Measurements from ENCODE around the gene NCOA1. TPM values are rescaled to one million over a fixed set of nuclear protein-coding genes. Genes with fewer than 3 reads are reported as not detected.
"Not testable (repeated sequence)": the region's sequence is repeated elsewhere in the genome, so short reads cannot be mapped to it uniquely, and the experiment has no call there.

NCOA1 gene
- polyA plus RNA-seq, 12 donors, result 88.8 to 465 (median 116) TPM

DNA sequence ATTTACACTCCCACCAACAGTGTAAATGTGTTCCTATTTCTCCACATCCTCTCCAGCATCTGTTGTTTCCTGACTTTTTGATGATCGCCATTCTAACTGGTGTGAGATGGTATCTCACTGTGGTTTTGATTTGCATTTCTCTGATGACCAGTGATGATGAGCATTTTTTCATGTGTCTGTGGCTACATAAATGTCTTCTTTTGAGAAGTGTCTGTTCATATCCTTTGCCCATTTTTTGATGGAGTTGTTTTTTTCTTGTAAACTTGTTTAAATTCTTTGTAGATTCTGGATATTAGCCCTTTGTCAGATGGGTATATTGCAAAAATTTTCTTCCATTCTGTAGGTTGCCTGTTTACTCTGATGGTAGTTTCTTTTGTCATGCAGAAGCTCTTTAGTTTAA, 41.0 kb downstream of the NCOA1 start:
- DNase-seq, result not testable (repeated sequence)

DNA sequence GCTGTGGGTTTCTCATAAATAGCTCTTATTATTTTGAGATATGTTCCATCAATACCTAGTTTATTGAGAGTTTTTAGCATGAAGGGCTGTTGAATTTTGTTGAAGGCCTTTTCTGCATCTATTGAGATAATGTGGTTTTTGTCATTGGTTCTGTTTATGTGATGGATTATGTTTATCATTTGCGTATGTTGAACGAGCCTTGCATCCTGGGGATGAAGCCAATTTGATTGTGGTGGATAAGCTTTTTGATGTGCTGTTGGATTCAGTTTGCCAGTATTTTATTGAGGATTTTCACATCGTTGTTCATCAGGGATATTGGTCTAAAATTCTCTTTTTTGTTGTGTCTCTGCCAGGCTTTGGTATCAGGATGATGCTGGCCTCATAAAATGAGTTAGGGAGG, 42.5 kb downstream of the NCOA1 start:
- not testable (repeated sequence) for DNase-seq

DNA sequence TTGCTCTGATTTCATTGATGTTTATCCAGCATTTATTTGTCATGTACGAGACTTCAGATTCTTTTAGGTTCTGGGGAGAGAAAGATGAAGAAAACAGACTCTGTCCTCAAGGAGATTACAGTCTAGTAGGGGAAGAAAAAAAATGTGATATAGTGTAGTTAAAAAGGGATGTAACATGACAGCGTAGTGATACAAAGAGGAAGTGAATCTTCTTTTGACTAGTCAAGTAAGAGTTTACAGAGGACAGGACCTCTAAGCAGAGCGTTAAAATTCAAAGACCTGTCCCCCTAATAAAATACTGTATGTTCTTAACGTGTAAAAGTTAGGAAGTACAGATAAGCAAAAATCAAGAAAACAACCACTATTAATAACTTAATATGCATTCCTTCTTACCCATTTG, 47.7 kb downstream of the NCOA1 start:
- no peak for DNase-seq

DNA sequence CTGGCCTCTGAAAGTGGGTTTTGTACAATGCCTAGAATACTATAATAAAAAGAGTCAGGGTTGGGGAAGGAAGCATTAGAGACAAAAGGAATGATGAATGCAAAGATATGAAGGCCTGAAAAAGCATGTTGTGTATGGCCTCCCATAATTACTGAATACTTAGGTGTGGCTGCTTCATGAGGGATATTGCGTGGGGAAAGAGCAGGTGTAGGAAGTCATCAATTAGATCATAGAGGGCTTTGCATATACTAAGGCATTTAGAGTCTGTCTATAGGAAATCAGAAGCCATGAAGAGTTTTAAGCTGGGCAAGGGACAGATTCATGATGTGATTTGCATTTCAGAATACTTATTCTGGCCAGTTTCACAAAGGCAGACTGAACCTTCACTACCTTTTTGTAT, 48.2 kb downstream of the NCOA1 start:
- no peak for DNase-seq

DNA sequence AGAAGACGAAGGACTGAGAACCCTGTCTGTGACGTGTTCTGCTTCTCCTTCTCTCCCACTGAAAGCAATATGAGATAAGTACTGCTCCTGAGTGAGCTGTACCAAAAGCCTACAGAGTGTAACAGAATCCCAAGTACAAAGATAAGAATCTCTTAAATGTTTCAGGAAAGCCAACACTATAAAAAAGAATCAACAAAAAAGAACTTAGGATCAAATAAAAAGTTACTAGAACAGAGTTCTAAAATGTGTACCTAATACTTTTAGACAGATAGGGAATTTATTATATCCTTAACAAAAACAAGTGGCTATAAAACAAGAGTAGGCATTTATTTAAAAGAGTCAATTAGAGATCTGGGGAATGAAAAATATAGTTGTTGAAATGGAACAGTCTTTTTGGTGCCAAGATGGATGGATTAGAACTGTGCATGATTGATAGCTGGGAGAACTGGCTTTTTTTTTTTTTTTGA, 49.0 kb downstream of the NCOA1 start:
- DNase-seq, result no peak

DNA sequence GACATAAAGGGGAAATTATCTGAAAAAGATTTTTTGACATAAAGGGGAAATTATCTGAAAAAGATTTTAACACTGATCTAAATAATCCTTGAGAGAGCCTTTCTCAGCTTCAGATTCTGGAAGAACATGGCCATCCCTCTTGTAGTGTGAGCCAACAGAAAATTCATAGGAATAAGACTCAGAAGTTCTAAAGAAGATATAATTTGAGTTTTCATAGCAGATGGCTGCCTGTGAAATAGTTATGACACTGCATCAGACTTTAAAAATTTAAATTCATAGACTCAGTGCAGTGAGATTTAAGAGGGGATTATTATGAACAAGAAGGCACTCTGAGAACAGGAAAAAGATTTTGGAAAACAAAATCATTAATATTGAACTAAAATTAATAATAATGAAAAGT, 50.6 kb downstream of the NCOA1 start:
- DNase-seq, result no peak

DNA sequence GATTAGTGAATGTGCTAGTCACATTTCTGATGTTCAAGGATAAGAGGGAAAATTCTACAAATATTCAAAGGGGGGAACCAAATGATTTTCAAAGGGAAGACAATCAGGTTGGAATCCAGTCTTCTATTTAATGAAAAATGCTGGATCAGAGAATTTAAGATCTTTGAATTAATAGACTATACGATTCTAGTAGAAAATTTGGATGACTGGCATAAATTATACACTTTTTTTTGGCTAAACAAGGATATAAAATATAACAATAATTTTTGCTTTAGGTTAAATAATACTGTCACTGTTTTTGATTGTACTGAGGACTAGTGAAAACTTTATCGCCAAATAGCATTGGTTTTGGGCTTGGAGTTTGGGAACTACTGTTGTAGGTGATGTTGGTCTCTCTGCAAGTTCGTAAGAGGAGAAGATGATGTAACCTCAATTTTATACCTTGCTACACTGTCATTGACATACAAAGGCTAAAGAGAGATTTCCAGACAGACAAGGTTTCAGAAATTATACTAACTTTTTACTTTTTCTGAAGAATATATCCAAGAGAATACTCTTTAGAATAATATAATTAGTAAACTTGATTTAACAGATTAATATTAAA, 51.3 kb downstream of the NCOA1 start:
- no peak for DNase-seq

DNA sequence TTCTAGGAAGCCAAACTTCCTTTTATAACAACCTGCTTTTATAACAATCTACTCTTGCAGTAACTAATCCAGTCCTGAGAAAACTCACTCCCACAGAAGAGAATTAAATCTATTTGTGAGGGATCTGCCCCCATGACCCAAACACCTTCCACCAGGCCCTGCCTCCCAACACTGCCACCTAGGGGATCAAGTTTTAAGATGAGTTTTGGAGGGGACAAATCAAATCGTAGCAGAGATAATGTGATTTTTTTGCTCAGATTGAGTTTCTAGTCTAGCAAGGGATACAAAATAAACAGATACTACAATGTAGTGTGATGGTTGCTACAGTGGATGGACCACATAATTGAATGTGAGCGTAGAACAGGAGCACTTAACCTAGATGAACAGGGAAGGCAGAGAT, 52.2 kb downstream of the NCOA1 start:
- no peak for DNase-seq

DNA sequence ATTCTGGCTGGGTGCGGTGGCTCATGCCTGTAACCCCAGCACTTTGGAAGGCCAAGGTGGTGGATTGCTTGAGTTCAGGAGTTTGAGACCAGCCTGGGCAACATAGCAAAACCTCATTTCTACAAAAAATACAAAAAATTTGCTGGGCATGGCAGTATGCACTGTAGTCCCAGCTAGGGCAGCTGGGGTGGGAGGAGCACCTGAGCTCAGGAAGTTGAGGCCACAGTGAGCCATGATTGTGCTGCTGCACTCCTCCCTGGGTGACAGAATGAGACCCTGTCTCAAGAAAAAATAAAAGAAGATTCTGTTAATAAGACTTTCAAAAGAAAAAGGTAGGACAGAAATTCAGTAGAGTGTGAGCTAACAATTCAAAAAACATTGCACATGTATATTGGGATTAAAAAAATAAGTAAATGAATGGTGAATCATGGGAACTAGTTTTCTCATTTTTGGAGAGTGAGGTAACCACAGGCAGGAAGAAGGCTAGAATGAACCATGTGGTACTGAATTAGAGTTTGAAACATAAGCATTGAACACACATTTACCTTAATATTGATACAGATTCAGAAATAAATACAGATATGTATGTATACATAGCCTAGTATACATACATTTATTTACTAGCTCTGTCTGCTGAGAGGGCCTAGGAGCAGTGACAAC, 53.5 kb downstream of the NCOA1 start:
- DNase-seq, result no peak

DNA sequence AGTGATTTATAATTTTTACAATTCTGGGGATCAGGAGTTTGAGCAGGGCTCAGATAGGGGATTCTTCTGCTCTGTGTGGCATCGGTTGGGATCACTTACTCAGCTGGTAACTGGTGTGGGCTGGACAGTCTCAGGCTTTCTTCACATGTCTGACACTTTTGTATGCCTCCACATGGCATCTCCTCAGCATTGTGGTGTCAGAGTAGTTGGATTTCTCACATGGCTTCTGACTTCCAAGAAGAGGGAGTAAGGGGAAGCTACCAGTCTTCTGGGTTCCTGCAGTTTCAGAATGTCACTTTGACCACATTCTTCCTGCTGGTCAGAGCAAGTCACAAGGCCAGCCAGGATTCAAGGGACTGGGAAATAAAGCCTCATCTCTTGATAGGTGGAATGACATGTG, 55.6 kb downstream of the NCOA1 start:
- DNase-seq, result no peak

DNA sequence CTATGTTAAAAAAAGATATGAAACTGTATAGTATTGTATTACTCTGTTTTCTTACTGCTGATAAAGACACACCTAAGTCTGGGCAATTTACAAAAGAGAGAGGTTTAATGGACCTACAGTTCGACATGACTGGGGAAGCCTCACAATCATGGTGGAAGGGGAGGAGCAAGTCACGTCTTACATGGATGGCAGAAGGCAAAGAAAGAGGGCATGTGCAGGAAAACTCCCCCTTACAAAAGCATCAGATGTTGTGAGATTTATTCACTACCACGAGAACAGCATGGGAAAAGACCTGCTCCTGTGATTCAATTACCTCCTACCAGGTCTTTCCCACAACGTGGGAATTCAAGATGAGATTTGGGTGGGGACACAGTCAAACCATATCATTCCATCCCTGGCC, 57.0 kb downstream of the NCOA1 start:
- DNase-seq, result no peak

DNA sequence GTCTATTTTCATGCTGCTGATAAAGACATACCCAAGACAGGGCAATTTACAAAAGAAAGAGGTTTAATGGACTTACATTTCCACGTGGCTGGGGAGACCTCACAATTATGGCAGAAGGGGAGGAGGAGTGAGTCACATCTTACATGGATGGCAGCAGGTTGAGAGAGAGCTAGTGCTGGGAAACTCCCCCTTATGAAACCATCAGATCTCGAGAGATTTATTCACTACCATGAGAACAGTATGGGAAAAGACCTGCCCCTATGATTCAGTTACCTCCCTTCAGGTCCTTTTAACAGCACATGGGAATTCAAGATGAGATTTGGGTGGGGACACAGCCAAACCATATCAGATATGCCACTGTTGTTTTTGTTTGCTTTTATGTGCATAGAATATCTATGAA, 59.2 kb downstream of the NCOA1 start:
- not testable (repeated sequence) for DNase-seq

DNA sequence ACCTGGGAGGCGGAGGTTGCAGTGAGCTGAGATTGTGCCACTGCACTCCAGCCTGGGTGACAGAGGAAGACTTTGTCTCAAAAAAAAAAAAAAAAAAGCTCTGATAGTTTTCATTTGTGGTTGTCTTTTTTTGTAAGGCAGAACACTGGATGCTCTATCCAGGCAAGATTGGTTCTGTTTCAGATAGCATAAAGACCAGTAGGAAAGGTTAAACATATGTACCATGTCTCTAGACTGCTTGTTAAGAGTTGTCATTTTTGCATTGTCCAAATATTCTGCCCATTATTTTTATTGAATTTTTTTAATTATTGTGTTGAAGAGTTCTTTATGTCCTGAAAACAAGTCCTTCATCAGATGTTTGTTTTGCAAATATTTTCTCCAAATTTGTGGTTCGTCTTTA, 60.0 kb downstream of the NCOA1 start:
- DNase-seq, result no peak

DNA sequence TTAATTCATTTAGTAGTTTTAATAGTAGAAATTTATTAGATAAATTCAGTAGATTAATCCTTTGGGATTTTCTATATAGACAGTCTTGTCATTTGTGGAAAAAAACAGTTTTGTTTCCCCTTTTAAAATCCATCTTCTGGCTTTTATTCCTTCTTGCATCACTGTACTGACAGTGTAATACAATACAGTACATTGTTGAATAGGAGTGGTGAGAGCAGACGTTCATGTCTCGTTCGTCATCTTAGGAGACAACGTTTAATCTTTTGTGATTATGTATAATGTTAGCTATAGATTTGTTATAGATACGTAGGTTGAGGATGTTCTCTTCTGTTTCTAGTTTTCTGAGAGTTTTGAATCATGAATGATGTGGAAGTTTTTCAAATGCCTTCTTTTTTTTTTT, 61.8 kb downstream of the NCOA1 start:
- no peak for DNase-seq

DNA sequence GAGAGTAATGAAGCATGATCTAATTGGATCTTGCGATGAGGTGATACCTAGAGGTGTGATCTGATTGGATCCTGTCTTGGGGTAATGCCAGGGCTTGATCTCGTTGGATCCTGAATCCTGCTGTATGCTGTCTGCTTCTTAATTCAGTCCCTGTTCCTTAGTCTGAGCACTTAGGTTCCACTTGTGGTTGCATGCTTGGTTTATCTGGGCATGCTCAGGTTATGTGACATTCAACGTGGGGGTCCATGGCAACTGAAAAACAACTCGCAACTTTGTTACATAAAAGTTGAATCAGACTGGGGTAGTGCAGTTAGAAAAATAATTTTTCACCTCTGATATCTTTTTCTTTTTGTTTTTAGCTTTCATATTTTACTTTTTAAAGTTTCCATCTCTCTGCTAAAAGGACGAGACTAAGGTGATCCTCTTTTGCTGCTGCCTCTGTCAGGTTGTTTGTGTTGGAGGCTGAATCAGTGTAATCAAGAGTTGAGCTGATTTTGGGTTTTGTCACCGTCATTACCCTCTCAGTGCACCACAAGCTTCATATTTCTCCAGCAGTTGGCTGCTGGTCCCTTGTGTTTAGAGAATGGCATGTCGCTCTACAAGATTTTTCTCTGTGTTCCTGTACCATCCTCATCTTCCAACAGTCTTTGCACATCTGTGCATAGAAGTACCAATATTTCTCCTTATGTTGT, 67.9 kb downstream of the NCOA1 start:
- DNase-seq, result no peak

DNA sequence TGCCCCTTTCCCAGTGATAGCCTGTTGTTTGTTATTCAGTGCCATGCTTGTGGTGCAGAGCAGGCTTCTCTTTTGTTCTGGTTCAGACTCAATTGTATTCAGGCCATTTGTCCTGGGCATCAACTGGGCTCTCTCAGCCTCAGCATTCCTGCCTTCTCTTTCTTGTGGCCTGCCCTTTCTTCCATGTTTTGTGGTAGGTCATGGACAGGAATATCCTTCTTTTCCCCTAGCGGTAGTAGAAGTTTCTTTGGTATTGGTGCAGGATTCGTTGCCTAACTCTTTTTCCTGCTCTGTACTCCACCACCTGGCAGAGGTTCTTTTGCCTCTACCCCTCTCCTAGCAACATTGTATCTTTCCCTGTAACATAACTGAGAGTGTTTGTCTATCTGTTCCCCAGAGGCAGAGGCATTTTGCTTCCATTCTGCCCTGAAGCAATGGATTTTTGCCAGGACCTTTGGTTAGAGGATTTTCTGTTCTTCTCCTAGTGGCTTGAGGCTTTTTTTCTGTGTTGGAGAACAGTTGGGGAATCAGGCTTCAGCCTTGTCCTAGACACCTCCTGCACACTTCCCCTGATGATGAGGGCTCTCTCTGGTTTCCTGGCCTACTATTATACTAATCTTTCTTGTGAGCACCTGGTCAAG, 68.5 kb downstream of the NCOA1 start:
- no peak for DNase-seq

DNA sequence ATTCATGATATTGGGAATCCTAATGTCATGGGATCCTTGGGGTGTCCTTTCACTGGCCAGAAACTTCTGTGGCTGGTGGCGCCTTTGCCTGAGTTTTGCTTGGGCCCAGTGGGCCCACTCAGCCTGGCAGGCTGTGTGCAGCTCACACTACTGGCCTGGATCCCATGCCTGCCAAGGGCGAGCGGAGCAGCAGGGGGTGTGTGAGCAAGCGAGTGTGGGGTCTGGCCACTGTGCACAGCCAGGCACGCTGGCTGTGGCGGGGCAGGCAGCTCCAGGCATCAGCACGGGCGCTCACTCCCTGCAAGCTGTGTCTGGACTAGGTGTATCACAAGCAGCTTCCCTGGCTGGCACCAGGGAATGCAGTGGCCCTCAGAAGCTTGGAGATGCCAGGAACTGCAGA, 74.5 kb downstream of the NCOA1 start:
- no peak for DNase-seq

DNA sequence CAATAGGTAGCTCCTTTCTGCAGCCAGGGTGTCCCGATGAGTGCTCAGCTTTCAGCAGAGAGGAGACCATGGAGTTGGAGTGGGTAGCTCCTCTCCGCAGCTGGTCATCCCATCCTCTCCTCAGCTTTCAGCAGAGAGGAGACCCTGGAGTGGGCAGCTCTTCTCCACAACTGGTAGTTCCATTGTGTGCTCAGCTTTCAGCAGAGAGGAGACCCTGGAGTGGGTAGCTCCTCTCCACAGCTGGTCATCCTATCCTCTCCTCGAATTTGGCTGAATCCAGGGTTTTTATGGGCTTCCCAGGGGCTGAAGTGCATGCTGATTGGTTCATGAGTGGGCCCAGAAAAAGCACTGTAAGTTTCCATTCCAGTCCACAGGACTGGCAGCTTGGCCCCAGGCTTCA, 75.2 kb downstream of the NCOA1 start:
- no peak for DNase-seq

DNA sequence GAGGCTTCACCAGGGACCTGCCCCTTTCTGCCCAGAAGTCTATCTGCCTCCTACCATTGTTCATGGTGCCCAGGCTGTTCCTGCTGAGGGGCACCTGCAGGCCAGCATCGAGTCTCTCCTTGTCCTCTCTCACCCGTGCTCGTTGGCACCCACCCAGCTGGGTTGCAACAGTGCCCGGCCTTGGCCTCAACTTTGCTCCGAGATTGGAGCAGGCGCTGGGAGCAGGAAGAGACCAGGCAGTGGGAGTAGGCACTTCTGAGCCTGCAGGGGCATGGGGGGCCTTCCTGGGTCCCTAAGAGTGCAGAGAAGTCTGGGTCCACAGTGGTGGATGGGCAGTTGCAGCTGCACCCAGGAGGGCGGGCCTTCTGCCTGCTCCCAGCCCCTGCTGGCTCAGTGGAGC, 75.6 kb downstream of the NCOA1 start:
- DNase-seq, result no peak

DNA sequence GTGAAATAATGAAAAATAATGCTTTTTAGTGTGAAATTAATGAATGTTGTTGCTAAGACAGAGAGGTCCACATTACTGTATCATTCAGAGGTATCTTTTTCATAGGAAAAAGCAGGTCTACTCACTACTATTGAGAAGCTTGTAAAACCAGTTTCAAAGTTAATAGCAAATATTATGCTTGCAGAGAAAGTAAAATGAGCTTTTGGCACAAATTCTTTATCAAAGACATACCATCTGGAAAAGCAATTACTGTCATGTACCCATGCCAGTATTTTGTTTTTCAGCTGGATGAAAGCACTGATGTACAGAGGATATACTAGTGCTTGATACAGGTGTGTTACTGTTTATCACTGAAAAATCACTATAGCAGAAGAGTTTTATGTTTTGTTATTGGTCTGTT, 77.5 kb downstream of the NCOA1 start:
- DNase-seq, result no peak

DNA sequence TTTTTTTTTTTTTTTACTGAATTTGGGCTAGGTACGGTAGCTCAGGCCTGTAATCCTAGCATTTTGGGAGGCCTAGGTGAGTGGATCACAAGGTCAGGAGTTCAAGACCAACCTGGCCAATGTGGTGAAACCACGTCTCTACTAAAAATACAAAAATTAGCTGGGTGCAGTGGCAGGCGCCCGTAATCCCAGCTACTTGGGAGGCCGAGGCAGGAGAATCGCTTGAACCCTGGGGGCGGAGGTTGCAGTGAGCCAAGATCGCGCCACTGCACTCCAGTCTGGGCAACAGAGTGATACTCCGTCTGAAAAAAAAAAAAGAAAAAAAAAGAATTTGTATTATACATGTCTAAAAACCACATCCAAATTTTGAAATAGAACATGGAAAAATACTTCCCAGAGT, 78.5 kb downstream of the NCOA1 start:
- DNase-seq, result not testable (repeated sequence)

DNA sequence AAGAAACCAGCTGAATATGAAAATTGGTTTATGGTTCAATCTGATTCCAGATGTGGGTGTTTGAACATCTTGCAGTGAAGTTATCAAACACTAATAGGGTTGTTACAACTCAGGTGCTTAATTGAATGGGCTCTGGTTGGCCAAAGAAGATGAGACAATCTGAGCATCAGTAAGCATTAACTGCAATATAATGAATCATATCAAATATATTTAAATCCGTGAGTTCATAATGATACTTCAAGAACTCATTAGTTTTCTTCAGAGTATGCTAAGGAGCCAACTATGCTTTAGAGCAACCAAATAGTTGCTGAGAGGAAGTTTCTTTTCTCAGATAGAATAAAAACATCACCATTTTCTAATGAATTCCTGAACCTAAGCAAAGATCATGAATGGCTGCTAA, 79.2 kb downstream of the NCOA1 start:
- DNase-seq, result no peak
